Measurements from ENCODE around the gene SYNJ2BP.
"Not testable (repeated sequence)": the region's sequence is repeated elsewhere in the genome, so short reads cannot be mapped to it uniquely, and the experiment has no call there.

SYNJ2BP gene, protein sequence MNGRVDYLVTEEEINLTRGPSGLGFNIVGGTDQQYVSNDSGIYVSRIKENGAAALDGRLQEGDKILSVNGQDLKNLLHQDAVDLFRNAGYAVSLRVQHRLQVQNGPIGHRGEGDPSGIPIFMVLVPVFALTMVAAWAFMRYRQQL

DNA sequence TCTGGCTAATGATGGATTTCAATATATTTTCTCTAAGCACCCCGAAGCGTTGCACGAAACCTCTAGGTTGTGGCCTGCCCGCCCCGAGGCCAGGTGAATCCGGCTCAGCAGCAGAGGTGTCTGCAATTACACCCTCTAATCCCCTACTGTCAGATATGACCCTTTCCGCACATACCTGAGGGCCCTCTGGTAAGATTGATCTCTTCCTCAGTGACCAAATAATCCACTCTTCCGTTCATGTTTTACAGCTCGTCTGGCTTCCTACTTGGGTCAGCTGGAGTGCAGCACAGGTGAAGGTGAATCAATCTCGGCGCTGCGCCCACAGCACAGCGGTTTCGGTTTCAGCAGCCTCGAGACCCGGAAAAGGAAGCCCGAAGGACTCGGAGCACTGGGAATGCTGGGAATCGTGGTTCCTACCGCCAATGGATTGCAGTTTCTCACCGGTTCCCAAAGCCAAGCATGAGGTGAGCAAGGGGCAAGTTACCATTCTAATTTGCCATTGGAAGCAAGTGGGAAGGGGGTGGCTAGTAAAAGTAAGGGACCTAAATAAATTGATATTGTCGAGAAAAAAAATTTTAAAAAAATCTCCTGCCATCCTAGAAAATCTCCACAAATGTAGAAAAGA, at the start of gene SYNJ2BP:
Gene SYNJ2BP (minus strand): TSS at position 366 of the 625 bp plus-strand sequence. CDS start 127 bp downstream, at position 239.
- in situ Hi-C loops (cut with HindIII; ENCODE audit: low sequenced_read_pairs) = no loop called here

DNA sequence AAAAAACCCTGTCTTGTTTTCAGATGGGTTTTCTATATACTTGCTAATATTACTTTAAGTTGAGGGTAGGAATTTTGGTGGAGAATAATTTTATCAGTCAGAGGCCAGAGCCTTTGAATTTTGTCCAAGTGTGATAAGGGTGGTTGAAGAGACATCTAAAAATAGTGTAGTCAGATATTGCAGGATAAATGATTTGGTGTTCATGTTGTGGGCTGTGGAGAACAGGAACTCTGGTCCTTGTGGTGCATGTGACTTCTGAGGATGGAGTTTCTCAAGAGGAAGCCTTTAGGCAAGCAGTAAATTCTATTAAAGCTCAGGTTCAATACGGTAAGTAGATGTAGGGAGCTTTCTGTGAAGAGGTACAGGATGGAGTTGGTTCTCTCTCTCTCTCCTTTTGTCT, 37.8 kb upstream of the SYNJ2BP start:
- in situ Hi-C loops (cut with HindIII; ENCODE audit: low sequenced_read_pairs) = no loop called here

DNA sequence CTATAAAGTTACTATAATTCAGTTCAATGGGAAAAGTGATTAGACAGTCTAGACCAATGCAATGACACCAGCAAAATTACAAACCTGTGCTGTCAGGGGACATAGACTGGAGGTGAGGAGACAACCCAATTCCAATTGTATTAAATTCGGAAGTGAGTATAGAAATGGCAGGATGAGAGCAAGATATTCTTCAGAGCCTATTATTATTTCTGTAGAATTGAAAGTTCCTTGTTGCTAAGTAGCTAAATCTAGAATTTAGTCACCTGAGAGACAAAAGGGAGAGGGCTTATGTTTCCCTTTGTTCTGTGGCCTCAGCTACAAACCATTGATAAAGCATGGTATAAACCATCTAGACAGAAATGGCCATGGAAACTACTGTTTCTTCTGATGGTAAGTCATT, 35.0 kb upstream of the SYNJ2BP start, which contains the start of gene ADAM21:
Gene ADAM21 (plus strand): TSS at position 301 of the 400 bp plus-strand sequence. CDS start 5,326 bp downstream, outside the sequence.
- in situ Hi-C loops (cut with HindIII; ENCODE audit: low sequenced_read_pairs) = no loop called here

DNA sequence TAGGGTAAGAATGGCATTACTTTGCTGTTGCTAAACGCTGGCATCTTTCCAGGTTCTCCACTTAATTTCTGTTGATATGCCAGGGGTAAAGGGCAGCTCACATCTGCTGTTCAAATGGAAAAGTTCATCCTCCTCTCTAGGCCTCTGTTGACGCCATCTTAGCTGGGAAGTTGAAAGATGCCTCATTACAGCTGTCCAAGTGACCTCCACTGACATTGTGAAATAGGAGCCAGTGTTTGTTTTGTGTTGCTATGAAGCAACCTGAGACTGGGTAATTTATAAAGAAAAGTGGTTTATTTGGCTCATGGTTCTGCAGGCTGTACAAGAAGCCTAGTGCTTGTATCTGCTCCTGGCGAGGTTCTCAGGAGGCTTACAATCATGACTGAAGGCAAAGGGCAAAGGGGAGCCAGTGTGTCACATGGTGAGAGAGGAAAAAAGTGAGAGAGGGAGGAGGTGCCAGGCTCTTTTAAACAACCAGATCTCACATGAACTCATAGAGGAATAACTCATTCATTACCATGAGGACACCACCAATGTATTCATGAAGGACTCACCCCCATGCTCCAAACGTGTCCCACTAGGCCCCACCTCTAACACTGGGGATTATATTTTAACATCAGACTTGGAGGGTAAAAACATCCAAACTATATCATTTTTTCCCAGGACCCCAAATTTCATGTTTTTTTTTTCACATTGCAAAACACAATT, 31.9 kb upstream of the SYNJ2BP start:
- in situ Hi-C loops (cut with HindIII; ENCODE audit: low sequenced_read_pairs) = no loop called here

DNA sequence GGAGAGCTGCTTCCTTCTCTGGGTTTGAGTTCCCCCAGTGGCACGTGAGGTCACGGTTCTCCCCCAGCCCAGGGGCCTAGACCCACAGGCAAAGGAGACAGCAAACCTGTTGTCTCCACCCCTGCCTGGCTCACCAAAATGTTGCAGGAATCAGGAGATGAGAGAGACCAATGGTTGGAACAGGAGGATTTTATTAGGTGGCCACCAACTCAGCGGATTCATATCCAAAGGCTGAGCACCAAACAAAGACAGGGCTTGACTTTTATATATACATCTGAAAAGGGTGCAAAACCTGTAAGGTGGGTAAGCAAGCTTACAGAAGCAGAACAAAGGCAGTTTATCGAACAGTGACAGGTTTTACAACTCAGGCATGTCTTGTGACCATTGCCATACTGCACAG, 25.9 kb upstream of the SYNJ2BP start:
- in situ Hi-C loops (cut with HindIII; ENCODE audit: low sequenced_read_pairs) = no loop called here

DNA sequence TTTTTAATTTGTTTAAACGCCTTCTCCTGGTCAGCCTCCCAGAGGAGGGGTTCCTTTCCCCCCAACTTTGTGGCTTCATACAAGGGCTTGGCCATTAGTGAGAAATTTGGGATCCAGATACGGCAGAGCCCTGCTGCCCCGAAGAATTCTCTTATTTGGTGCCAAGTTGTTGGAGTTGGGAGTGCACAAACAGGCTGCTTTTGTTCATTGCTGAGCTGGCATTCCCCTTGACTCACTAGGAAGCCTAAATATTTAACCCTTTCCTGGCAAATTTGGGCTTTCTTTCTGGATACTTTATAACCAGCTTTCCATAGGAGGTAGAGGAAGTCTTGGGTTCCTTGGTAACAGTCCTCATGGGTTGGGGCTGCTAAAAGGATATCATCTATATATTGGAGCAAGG, 24.8 kb upstream of the SYNJ2BP start:
- in situ Hi-C loops (cut with HindIII; ENCODE audit: low sequenced_read_pairs) = no loop called here

DNA sequence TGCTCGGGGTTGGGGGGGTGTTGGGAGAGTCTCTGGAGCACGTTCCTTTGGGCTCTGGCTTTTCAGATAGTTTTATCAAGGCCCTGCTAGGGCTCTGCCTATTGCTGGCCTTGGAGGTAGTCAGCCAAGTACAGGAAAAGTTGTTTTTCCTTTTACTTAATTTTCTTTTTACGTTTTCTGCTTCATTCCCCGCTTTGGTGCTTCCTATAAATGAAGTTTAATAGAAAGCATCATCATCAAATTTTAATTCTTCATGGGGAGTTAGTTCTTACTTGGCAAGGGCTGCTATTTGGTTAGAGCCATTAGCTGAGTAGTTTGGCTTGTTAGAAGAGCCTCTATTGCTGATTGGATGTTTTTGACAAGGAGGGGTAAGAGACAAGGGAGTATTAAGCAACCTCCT, 20.0 kb upstream of the SYNJ2BP start:
- in situ Hi-C loops (cut with HindIII; ENCODE audit: low sequenced_read_pairs) = no loop called here

DNA sequence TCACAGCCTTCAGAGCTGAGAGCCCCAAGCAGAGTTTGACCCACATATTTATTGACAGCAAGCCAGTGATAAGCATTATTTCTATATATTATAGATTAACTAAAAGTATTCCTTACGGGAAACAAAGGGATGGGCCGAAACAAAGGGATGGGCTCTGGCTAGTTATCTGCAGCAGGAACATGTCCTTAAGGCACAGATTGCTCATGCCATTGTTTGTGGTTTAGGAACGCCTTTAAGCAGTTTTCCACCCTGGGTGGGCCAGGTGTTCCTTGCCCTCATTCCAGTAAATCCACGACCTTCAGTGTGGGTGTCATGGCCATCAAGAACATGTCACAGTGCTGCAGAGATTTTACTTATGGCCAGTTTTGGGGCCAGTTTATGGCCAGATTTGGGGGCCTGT, 9.7 kb upstream of the SYNJ2BP start:
- in situ Hi-C loops (cut with HindIII; ENCODE audit: low sequenced_read_pairs) = not testable (repeated sequence)

DNA sequence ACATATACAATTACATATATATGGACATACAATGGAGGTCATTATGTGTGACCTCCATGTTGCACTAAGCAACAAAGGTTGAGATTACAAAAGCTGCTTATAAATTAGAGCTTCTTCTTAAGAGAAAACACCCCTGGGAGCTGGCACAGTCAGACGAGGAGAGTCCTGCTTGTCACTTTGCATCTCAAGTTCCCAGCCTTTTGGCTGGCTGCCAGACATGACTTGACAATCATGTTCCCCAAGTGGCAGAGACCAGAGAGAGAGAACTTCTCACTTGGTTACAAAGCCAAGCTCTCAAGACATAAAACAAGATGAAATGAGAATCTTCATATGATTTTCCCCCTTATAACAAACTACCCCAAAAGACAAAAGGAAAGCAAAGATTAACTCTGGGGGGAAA, 8.5 kb upstream of the SYNJ2BP start:
- in situ Hi-C loops (cut with HindIII; ENCODE audit: low sequenced_read_pairs) = no loop called here

DNA sequence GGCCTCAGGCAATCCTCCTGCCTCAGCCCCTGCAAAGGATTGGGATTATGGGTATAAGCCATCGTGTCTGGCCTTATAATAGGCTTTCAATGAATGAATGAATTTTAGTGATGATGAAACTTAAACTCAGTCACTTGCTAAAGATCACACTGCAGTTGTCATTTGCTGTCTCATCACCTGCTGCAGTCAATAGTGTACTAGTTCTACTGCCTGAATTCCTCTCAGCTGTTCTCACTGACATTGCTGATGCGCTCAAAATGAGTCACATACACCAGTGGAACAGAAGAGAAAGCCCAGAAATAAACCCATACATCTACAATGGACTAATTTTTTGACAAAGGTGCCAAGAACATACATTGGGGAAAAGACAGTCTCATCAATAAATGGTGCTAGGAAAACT, 5.6 kb upstream of the SYNJ2BP start:
- in situ Hi-C loops (cut with HindIII; ENCODE audit: low sequenced_read_pairs) = no loop called here

DNA sequence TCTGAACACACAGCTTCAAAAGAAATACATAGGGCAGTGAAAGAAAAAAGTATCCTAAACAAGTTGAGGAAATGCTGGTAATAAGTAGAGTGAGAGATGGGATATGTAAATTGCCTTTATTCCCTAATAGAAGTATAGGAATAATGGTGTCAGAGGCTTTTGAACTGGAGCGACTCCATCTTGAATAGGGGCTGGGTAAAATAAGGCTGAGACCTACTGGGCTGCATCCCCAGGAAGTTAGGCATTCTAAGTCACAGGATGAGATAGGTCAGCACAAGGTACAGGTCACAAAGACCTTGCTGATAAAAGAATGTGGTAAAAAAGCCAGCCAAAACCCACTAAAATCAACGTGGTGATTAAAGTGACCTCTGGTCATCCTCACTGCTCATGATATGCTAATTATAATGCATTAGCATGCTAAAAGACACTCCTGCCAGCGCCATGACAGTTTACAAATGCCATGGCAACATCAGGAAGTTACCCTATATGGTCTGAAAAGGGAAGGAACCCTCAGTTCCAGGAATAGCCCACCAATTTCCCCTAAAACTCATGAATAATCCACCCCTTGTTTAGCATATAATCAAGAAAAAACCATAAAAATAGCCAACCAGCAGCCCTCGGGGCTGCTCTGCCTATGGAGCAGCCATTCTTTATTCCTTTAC, 2.5 kb upstream of the SYNJ2BP start:
- in situ Hi-C loops (cut with HindIII; ENCODE audit: low sequenced_read_pairs) = not testable (repeated sequence)

DNA sequence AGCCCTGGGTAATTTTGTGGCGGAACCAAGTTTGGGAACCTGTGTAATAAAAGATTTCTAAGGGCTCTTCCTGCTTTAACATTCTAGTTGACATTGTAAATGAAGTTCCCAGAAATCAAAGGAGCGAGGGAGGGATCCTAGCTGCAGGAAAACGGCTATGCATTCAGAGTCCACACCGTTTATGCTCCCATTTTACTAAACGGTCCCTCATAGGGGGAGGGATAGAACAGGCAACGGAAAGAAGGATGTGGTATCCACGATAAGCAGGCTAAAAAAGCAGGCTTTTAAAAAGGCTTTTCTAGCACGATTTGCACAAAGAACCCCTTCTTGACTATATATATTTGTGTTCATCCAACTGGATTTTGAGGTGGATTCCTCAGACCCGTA, 559 bp downstream of the SYNJ2BP start:
- in situ Hi-C loops (cut with HindIII; ENCODE audit: low sequenced_read_pairs) = no loop called here

DNA sequence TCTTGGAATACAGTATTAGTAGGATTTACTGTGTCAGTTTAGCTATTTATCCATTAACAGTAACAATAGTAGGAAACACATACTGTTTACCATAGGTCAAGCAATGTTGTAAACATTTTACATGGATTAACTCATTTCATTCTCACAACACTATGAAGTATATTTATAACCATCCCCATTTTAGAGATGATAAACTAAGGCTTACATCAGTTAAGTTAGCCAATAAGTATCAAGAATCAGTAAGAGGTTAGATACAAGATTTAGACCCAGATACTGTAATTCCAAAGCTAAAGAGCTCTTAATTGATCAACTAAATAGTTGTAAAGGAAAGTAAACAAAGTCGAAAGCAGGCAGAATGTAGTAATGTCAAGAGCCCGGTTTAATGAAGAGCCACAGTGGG, 1.1 kb downstream of the SYNJ2BP start:
- in situ Hi-C loops (cut with HindIII; ENCODE audit: low sequenced_read_pairs) = no loop called here

DNA sequence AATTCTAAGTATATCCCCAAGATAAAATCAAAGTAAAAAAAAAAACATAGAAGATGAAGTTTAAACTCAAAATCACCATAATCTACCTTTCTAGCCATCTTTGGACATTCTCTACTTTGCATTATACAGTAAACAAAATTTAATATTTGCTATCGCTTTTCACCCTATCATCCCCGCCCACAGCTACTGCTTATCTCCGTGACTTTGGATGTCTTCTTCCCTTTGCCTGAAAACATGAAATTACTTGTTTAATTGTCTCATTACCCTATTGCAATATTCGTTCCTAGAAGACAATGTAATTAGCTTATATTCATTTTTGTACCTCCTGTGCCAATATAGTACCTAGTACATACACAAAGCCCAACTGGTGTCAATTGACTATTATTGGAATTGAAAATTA, 9.3 kb downstream of the SYNJ2BP start:
- in situ Hi-C loops (cut with HindIII; ENCODE audit: low sequenced_read_pairs) = no loop called here

DNA sequence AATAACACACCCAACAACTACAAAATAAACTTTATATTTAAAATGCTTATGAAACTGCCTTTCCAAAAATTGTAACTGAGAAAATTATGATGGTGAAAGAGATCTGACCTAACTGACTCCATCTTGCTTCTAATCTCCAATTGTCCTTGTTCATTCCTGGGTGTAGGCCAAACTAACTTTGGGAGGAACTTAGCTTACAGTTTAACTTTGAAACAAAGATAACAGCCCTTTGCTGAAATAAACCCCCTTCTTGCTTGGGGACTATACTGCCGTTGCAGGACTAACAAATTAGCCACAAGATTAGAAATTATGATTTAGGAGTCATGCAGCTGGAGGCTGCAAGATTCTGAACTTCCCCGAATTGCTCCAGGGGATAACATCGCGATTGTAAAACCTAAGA, 10.7 kb downstream of the SYNJ2BP start:
- in situ Hi-C loops (cut with HindIII; ENCODE audit: low sequenced_read_pairs) = not testable (repeated sequence)

DNA sequence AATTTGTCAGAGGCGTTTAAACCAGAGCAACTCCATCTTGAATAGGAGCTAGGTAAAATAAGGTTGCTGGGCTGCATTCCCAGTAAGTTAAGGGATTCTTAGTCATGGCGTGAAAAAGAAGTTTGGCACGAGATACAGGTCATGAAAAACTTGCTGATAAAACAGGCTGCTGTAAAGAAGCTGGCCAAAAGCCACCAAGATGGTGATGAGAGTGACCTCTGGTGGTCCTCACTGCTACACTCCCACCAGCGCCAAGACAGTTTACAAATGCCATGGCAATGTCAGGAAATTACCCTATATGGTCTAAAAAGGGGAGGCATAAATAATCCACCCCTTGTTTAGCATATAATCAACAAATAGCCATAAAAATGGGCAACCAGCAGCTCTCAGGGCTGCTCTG, 13.6 kb downstream of the SYNJ2BP start:
- in situ Hi-C loops (cut with HindIII; ENCODE audit: low sequenced_read_pairs) = not testable (repeated sequence)

DNA sequence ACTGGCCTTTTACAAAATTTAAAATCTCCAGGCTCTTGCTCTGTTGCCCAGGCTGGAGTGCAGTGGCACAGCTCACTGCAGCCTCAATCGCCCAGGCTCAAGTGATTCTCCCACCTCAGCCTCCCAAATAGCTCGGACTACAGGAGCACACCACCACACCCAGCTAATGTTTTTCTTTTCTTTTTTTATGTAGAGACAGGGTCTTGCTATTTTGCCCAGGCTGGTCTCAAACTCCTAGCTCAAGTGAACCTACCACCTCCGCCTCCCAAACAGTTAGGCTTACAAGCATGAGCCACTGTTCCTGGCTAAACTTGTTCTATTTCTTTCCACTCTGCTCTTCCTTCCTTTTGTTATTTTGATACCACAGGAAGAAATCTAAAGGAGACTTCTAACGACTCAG, 15.2 kb downstream of the SYNJ2BP start:
- in situ Hi-C loops (cut with HindIII; ENCODE audit: low sequenced_read_pairs) = no loop called here

DNA sequence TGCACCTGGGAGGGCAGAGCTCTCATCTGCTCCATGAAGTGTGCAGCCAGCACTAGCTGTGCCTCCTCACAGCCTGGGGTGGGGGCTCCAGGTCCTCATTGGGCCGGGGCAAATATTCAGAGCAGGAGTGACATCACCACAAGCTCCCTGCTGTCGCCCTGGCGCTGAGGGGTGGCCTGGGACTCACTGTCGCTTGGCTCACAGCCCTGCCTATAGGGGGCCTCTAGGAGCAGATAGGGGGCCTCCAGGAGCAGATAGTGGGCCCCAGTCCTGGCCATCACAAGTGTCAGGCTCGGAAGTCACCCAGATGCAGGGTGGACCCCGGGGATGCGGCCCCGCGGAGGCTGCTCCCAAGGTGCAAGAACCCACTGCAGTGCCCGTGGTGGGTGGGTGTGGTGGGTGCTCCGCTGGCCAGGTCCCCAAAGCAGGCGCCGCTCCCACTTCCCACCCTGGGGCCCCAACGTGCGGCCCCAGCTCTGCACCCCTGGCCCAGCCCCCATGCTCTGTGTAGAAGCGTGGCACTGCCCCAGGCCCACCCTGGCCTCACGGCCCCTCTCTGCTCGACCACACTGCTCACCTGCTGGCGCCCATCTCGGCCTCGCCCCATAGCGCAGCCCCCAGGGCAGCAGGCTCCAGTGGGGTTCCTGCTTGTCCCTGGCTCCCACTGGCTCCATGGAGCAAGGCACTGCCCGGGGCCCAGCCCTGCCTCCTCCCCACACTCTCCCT, 18.0 kb downstream of the SYNJ2BP start:
- in situ Hi-C loops (cut with HindIII; ENCODE audit: low sequenced_read_pairs) = no loop called here

DNA sequence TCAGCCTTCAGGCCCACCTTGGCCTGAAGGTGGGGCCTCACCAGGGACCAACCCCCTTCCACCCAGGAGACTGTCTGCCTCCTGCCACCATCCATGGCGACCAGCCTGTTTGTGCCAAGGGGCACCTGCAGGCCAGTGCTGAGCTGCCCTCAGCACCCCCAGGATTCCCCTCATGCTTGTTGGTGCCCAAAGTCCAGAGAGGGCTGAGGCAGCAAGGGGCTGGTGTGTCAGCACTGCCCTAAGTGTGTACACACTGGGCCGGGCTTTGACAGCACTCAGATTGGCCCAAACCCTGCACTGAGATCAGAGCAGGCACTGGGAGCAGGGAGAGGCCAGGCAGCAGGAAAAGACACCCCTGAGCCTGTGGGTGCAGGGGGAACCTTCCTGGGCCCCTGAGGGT, 18.6 kb downstream of the SYNJ2BP start:
- in situ Hi-C loops (cut with HindIII; ENCODE audit: low sequenced_read_pairs) = no loop called here

DNA sequence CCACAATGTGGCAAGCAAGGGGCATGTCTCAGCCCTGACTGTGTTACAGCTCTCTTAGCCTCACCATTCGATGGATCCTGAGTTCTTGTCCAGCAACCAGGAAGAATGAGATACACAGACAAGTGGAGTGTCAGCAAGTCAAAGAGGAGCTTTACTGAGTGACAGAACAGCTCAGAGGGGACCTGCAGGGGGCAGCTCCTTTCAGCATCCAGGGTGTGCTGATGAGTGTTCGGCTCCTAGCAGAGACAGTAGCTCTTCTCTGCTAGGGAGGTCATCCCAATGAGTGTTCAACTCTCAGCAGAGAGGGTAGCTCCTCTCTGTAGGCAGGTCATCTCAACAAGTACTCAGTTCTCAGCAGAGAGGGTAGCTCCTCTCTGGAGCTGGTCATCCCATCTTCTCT, 19.1 kb downstream of the SYNJ2BP start:
- in situ Hi-C loops (cut with HindIII; ENCODE audit: low sequenced_read_pairs) = no loop called here

DNA sequence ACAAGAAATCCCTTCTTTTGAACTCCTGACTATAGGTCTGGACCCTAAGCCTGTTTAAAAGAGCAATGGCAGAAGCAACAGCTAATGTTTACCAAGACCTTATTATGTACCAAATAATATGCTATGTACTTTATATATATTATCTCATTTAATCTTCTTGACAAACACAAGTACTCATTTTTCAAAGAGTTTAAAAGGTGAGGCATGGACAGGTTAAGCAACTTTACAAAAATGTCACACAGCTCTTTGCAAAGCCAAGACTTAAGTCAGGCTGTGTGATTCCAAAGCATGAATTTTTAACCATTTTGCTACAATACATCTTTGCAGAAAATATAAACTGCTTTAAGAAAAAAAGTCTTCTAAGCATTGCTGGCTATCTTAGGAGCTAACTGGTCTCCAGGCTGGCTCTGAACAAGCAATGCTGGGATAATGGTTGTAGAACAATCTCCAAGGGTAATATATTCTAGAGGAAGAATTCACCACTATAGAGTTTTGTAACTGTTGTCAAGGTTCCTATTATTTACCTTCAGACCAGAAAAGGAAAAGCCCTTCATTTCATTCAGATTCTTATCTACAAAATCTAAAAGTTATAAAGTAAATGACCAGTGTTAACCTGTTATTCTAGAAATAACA, 22.1 kb downstream of the SYNJ2BP start:
- in situ Hi-C loops (cut with HindIII; ENCODE audit: low sequenced_read_pairs) = no loop called here

Measured in endothelial cell of hepatic sinusoid (primary cell).